Breast epithelium (tissue), 4 donors: ENCODE data around the gene OR1N2. TPM values are rescaled to one million over a fixed set of nuclear protein-coding genes. Genes with fewer than 3 reads are reported as not detected.

Source experiments
- DNase-seq, 2 donors: peaks; one replicate each; pipeline ENCODE4 v3.0.0-alpha.2; 2019; ENCODE audit warnings: low spot score in 2 of 2
- H3K27ac ChIP-seq, 2 donors: fragments of 200-600 bp; sonication (generic) in 1 of 2; one replicate each; pipeline ENCODE4 v1.5.1; 2016 to 2019; ENCODE audit warnings: mild to moderate bottlenecking in 1 of 2
- H3K27me3 ChIP-seq, 2 donors: fragments of 200-600 bp; sonication (generic) in 1 of 2; one replicate each; pipeline versions ENCODE4 v1.5.1 to v1.6.0; 2017 to 2019; ENCODE audit warnings: control low read depth in 1 of 2, mild to moderate bottlenecking in 1 of 2
- H3K36me3 ChIP-seq: fragments of 200-600 bp; one replicate; pipeline ENCODE4 v1.5.1; 2019
- H3K4me1 ChIP-seq, 2 donors: fragments of 200-600 bp; sonication (generic); one replicate each; pipeline ENCODE4 v1.5.1; 2016 to 2019; ENCODE audit warnings: control low read depth in 1 of 2
- H3K4me3 ChIP-seq, 3 donors: fragments of 200-600 bp; sonication (generic); 1 replicate in 2 of 3; 2 replicates in 1 of 3; pipeline ENCODE4 v1.5.1; 2016 to 2019; ENCODE audit warnings: mild to moderate bottlenecking in 3 of 3, moderate library complexity in 2 of 3
- H3K9me3 ChIP-seq, 2 donors: fragments of 200-600 bp; sonication (generic) in 1 of 2; one replicate each; pipeline ENCODE4 v1.5.1; 2016 to 2019; ENCODE audit warnings: control low read depth in 1 of 2
- CTCF ChIP-seq, 3 donors: fragments of 450-650 bp; IDR thresholded peaks; one replicate each; pipeline ENCODE4 v1.5.1; 2016 to 2017; ENCODE audit warnings: antibody characterized with exemption in 3 of 3, mild to moderate bottlenecking in 3 of 3, moderate library complexity in 3 of 3
- POLR2A ChIP-seq: fragments of 450-650 bp; IDR thresholded peaks from one replicate; pipeline ENCODE4 v1.6.1; 2016; ENCODE audit warnings: antibody characterized with exemption, mild to moderate bottlenecking, moderate library complexity
- POLR2AphosphoS5 ChIP-seq, 3 donors: sonication (generic); formaldehyde crosslinking; IDR thresholded peaks; one replicate each; pipeline ENCODE4 v1.6.1; 2017; ENCODE audit warnings: antibody characterized with exemption in 3 of 3
- intact Hi-C: fragments of 100-400 bp; cut with DNase I; formaldehyde crosslinking; loops from one replicate; pipeline ENCODE4 v1.15.1; 2023; ENCODE audit warnings: low total_unique reads
- total RNA-seq, 3 donors: library from RNA; depleted of rRNA; stranded (reverse); fragments of >200 nt; gene quantifications; one replicate each; pipeline ENCODE4 v1.1.0, GENCODE V29; 2016

The OR1N2 gene
- total RNA-seq, 3 donors from 2014 or later, result 0.73 TPM; not detected in 2

- DNase-seq, result no peak
- intact Hi-C loops, result loop anchor here (10.0 kb wide), 1 partner anchor 1076 kb away; no protein-coding TSS in a partner anchor
- Histone ChIP-seq H3K9me3 (peaks cover 6% of the 10 kb centered on the region in 2 donors), H3K4me1 (no peaks in the 10 kb centered on the region), H3K36me3 (no peaks in the 10 kb centered on the region), H3K27me3 (no peaks in the 10 kb centered on the region), H3K27ac (no peak overlapping the region), H3K4me3 (no peak overlapping the region)
- TF ChIP-seq POLR2A, result no peak
- no peak for TF ChIP-seq POLR2AphosphoS5 (IDR thresholded peaks at IDR 0.05)
- TF ChIP-seq CTCF (IDR thresholded peaks at IDR 0.05), result no peak
These were observed 14.2 kb upstream of the OR1N2 start for GRCh38 chr9:122538757-122539156.

- Histone ChIP-seq H3K27me3 (no peaks in the 10 kb centered on the region), H3K9me3 (peaks cover 0 to 4% of the 10 kb centered on the region in 2 donors), H3K4me1 (no peaks in the 10 kb centered on the region), H3K4me3 (no peak overlapping the region), H3K27ac (no peak overlapping the region), H3K36me3 (no peaks in the 10 kb centered on the region)
- no peak for DNase-seq
- intact Hi-C loops, result no loop called here
- TF ChIP-seq CTCF (IDR thresholded peaks at IDR 0.05) (no peak), POLR2AphosphoS5 (IDR thresholded peaks at IDR 0.05) (no peak), POLR2A (no peak)
These were observed 6.7 kb upstream of the OR1N2 start for GRCh38 chr9:122546196-122546595.

- no peak for TF ChIP-seq POLR2A
- TF ChIP-seq POLR2AphosphoS5 (IDR thresholded peaks at IDR 0.05), result no peak
- no peak for TF ChIP-seq CTCF (IDR thresholded peaks at IDR 0.05)
- H3K27me3 ChIP-seq, result no peaks in the 10 kb centered on the region
- no peaks in the 10 kb centered on the region for H3K36me3 ChIP-seq
- H3K27ac ChIP-seq, result no peak overlapping the region
- peaks cover 0 to 4% of the 10 kb centered on the region in 2 donors for H3K9me3 ChIP-seq
- no peak for DNase-seq
- intact Hi-C loops, result no loop called here
- H3K4me1 ChIP-seq, result no peaks in the 10 kb centered on the region
- no peak overlapping the region for H3K4me3 ChIP-seq
These were observed 1.5 kb upstream of the OR1N2 start for GRCh38 chr9:122551371-122551770.

- Histone ChIP-seq H3K27ac (no peak overlapping the region), H3K4me1 (no peaks in the 10 kb centered on the region), H3K4me3 (no peak overlapping the region), H3K9me3 (no peaks in the 10 kb centered on the region), H3K36me3 (no peaks in the 10 kb centered on the region), H3K27me3 (no peaks in the 10 kb centered on the region)
- no peak for TF ChIP-seq POLR2AphosphoS5 (IDR thresholded peaks at IDR 0.05)
- no peak for TF ChIP-seq CTCF (IDR thresholded peaks at IDR 0.05)
- no peak for TF ChIP-seq POLR2A
- DNase-seq, result no peak
- intact Hi-C loops, result no loop called here
These were observed 8.5 kb downstream of the OR1N2 start for GRCh38 chr9:122561446-122561845.

- no peaks in the 10 kb centered on the region for H3K9me3 ChIP-seq
- H3K4me1 ChIP-seq, result no peaks in the 10 kb centered on the region
- H3K27me3 ChIP-seq, result no peaks in the 10 kb centered on the region
- intact Hi-C loops, result no loop called here
- no peak for DNase-seq
- H3K27ac ChIP-seq, result no peak overlapping the region
- TF ChIP-seq POLR2AphosphoS5 (IDR thresholded peaks at IDR 0.05) (no peak), POLR2A (no peak), CTCF (IDR thresholded peaks at IDR 0.05) (no peak)
- no peaks in the 10 kb centered on the region for H3K36me3 ChIP-seq
- no peak overlapping the region for H3K4me3 ChIP-seq
These were observed 9.3 kb downstream of the OR1N2 start for GRCh38 chr9:122562134-122562760.
